ENCODE measurements around the gene TLE1.

DNA sequence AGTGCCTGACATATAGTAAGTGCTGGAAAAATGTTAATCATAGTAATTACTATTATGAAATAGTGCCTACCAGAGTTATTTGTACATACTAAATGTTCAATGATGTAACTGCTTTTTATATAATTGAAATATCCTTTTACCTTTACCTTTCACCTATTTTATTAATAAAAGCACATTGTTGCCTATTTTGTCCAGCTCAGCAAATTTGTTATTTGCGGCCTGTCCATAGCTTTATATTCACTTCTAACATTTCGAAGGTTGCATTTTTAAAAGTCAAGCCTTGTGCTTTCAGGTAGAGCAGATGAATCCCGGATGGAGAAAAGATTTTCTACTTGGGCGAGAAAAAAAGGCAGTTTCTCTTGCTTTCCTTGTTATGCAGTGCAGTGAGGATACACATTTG lies 119.3 kb downstream of the TLE1 start:
- TF ChIP-seq CTCF (IDR thresholded peaks at IDR 0.05; ENCODE audit: low read length) (no peak), EZH2 (IDR thresholded peaks at IDR 0.05; ENCODE audit: borderline replicate concordance, low read length) (no peak)
